Kidney (tissue), 14 donors: ENCODE results near the gene PML. TPM values are rescaled to one million over a fixed set of nuclear protein-coding genes. Genes with fewer than 3 reads are reported as not detected.

Source experiments
- DNase-seq, 5 donors: peaks; one replicate each; pipeline ENCODE4 v3.0.0-alpha.2; 2013 to 2020
- FAIRE-seq: peaks from 2 replicates; lab custom pipeline; 2012; peaks lifted over from hg19 to GRCh38; lab: Jason Lieb, UNC
- H3K27ac ChIP-seq, 2 donors: one replicate each; pipeline ENCODE4 v1.7.0; 2013; ENCODE audit warnings: low read depth in 2 of 2, low read length in 2 of 2, inconsistent platforms in 1 of 2
- H3K27me3 ChIP-seq: one replicate; pipeline ENCODE4 v1.7.1; 2013; ENCODE audit warnings: low read length, inconsistent platforms; ENCODE audit not compliant: control insufficient read depth, insufficient read depth
- H3K36me3 ChIP-seq, 3 donors: one replicate each; pipeline versions ENCODE4 v1.7.0 to v1.7.1; 2013; ENCODE audit warnings: low read length in 3 of 3, control low read depth in 1 of 3, inconsistent platforms in 1 of 3; ENCODE audit not compliant: insufficient read depth in 3 of 3, control insufficient read depth in 2 of 3
- H3K4me1 ChIP-seq, 3 donors: one replicate each; pipeline versions ENCODE4 v1.7.0 to v1.7.1; 2013; ENCODE audit warnings: low read length in 3 of 3, inconsistent platforms in 1 of 3, low read depth in 1 of 3; ENCODE audit not compliant: control insufficient read depth in 2 of 3, insufficient read depth in 2 of 3
- H3K4me3 ChIP-seq, 3 donors: one replicate each; pipeline versions ENCODE4 v1.7.0 to v1.8.1; 2013; ENCODE audit warnings: low read length in 3 of 3, control low read depth in 1 of 3, inconsistent platforms in 1 of 3
- H3K9ac ChIP-seq, 3 donors: one replicate each; pipeline versions ENCODE4 v1.7.0 to v1.7.1; 2013; ENCODE audit warnings: low read length in 3 of 3, control low read depth in 1 of 3, inconsistent platforms in 1 of 3
- H3K9me3 ChIP-seq, 3 donors: one replicate each; pipeline versions ENCODE4 v1.7.0 to v1.7.1; 2013; ENCODE audit warnings: low read length in 3 of 3, control low read depth in 1 of 3, inconsistent platforms in 1 of 3; ENCODE audit not compliant: control insufficient read depth in 2 of 3, insufficient read depth in 1 of 3
- CTCF ChIP-seq: IDR thresholded peaks from 3 replicates; pipeline ENCODE4 v1.5.1; 2012; ENCODE audit warnings: mild to moderate bottlenecking, moderate library complexity, borderline replicate concordance; ENCODE audit not compliant: insufficient read depth; ENCODE audit errors: extremely low read depth
- intact Hi-C: fragments of 100-400 bp; cut with DNase I; formaldehyde crosslinking; loops from one replicate; pipeline ENCODE4 v1.11.1; 2022
- polyA plus RNA-seq: library from polyadenylated mRNA; stranded (reverse); fragments of 350-450 nt; fragmentation: Illumina TruSeq; extraction: RNeasy Lipid Tissue Mini Kit (QIAGEN cat#74804); gene quantifications from one replicate; pipeline ENCODE4 v1.2.3, GENCODE V29; 2014; ENCODE audit warnings: low read depth, low replicate concordance; ENCODE audit not compliant: insufficient read depth
- total RNA-seq: library from RNA; stranded (reverse); fragmentation: NEBNext Ultra II Directional; extraction: Animal tissue kit (Norgen Biotek cat#: 25700); gene quantifications from one replicate; pipeline ENCODE4 v1.2.1, GENCODE V29; 2021
- donor health status: control.
- donor health status: control.
- donor health status: control.
- donor health status: control.
- donor health status: control.
- donor health status: DM: yes; HTN: yes; CAD: no.
- donor health status: Normal renal cell carcinoma (clear cell type).

Gene PML
- total and polyA plus RNA-seq, 2 donors from 2014 or later, result 19.6 to 82.9 TPM

- peaks cover 0 to 18% (median 4%) of the 10 kb centered on the region in 3 donors for H3K4me1 ChIP-seq
- TF ChIP-seq CTCF, result no peak
- H3K27me3 ChIP-seq, result no peaks in the 10 kb centered on the region
- peaks cover 0 to 7% (median 5%) of the 10 kb centered on the region in 3 donors for H3K36me3 ChIP-seq
- DNase-seq (peak in 1 of 5 donors; percentile 71), FAIRE-seq (no peak)
- intact Hi-C loops, result no loop called here
- no peak overlapping the region for H3K27ac ChIP-seq
- H3K4me3 ChIP-seq, result no peak overlapping the region
- H3K9me3 ChIP-seq, result no peaks in the 10 kb centered on the region
- H3K9ac ChIP-seq, result no peak overlapping the region
These were observed 3.5 kb downstream of the PML start for GRCh38 chr15:73997986-73998385.

- no peak overlapping the region for H3K4me3 ChIP-seq
- H3K9ac ChIP-seq, result no peak overlapping the region
- no peak for FAIRE-seq
- intact Hi-C loops, result no loop called here
- H3K4me1 ChIP-seq, result peaks cover 2 to 28% (median 15%) of the 10 kb centered on the region in 3 donors
- peak overlapping the region; percentile 25 to 53 for H3K27ac ChIP-seq
- DNase-seq, result no peak
- no peaks in the 10 kb centered on the region for H3K9me3 ChIP-seq
- H3K36me3 ChIP-seq, result peaks cover 0 to 9% (median 0%) of the 10 kb centered on the region in 3 donors
- no peak for TF ChIP-seq CTCF
- H3K27me3 ChIP-seq, result no peaks in the 10 kb centered on the region
These were observed 12.5 kb downstream of the PML start for GRCh38 chr15:74006774-74007639.

GRCh38 chr15:74007820-74008371 is 13.4 kb downstream of the PML start:
- TF ChIP-seq CTCF, result no peak
- Histone ChIP-seq H3K27ac (peak overlapping the region in 1 of 2 donors; percentile 25), H3K9me3 (no peaks in the 10 kb centered on the region), H3K9ac (no peak overlapping the region), H3K4me3 (no peak overlapping the region), H3K36me3 (peaks cover 0 to 9% (median 0%) of the 10 kb centered on the region in 3 donors), H3K4me1 (peaks cover 2 to 28% (median 15%) of the 10 kb centered on the region in 3 donors), H3K27me3 (no peaks in the 10 kb centered on the region)
- intact Hi-C loops, result no loop called here
- no peak for FAIRE-seq
- DNase-seq, result no peak
